Measurements from ENCODE around the gene NTRK2. TPM values are rescaled to one million over a fixed set of nuclear protein-coding genes. Genes with fewer than 3 reads are reported as not detected.
A peak's percentile ranks its signal among the peaks of the same experiment; 100 is the strongest.

Gene NTRK2
- total RNA-seq, 2 experiments from 2014 or later: 0.02 to 0.05 TPM

GRCh38 chr9:84775056-84775643 is 105.6 kb downstream of the NTRK2 start:
- DNase-seq: no peak
- Mint-ChIP-seq H3K36me3 (ENCODE audit: low read depth) (no peaks in the 10 kb centered on the region), H3K27ac (no peak overlapping the region), H3K9me3 (no peaks in the 10 kb centered on the region), H3K4me3 (no peak overlapping the region), H3K27me3 (ENCODE audit: low read depth) (no peaks in the 10 kb centered on the region), H3K4me1 (ENCODE audit: low read depth) (no peaks in the 10 kb centered on the region)
- intact Hi-C loops (cut with micrococcal nuclease): no loop called here
- CTCF ChIA-PET: no interaction called here

- CTCF ChIA-PET: no interaction called here
- DNase-seq: no peak
- Mint-ChIP-seq H3K27me3 (ENCODE audit: low read depth) (peaks cover 4% of the 10 kb centered on the region), H3K27ac (no peak overlapping the region), H3K4me1 (ENCODE audit: low read depth) (no peaks in the 10 kb centered on the region), H3K9me3 (peaks cover 2% of the 10 kb centered on the region), H3K36me3 (ENCODE audit: low read depth) (no peaks in the 10 kb centered on the region), H3K4me3 (no peak overlapping the region)
- intact Hi-C loops (cut with micrococcal nuclease): no loop called here
Measured at GRCh38 chr9:84778570-84778969, 109.0 kb downstream of the NTRK2 start.

- intact Hi-C loops (cut with micrococcal nuclease): loop anchor here (5.0 to 10.0 kb wide), 2 partner anchors 83 to 375 kb away; no protein-coding TSS in a partner anchor
- CTCF ChIA-PET: interaction anchor here (0.9 to 1.0 kb wide), 2 partner anchors 16 to 82 kb away, joined by 3 read pairs; no protein-coding TSS in a partner anchor
- Mint-ChIP-seq H3K36me3 (ENCODE audit: low read depth) (no peaks in the 10 kb centered on the region), H3K9me3 (peaks cover 2% of the 10 kb centered on the region), H3K27me3 (ENCODE audit: low read depth) (peaks cover 4% of the 10 kb centered on the region), H3K4me3 (no peak overlapping the region), H3K27ac (no peak overlapping the region), H3K4me1 (ENCODE audit: low read depth) (no peaks in the 10 kb centered on the region)
- DNase-seq: no peak
Measured at GRCh38 chr9:84779883-84780282, 110.4 kb downstream of the NTRK2 start.

DNA sequence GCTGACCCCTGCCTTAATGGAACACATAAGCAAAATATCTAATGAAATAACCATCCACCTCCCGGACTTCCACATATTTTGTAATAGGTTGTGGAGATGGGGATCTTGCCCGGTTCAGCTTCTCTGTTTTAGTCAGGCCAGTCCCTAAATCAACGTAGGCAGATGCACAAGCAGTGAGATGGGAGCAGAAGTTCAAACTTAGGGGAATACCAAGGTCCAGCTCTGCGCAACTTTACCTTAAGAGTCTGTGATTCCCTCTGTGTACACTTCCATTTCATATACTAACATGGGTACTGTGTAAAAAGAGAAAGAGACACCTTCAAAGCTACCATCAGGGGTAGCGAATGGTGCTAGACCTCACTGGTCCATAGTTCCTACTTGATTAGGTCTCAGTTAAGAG is 110.9 kb downstream of the NTRK2 start:
- Mint-ChIP-seq H3K27me3 (ENCODE audit: low read depth) (peaks cover 4% of the 10 kb centered on the region), H3K36me3 (ENCODE audit: low read depth) (no peaks in the 10 kb centered on the region), H3K4me1 (ENCODE audit: low read depth) (no peaks in the 10 kb centered on the region), H3K27ac (no peak overlapping the region), H3K4me3 (no peak overlapping the region), H3K9me3 (peaks cover 2% of the 10 kb centered on the region)
- intact Hi-C loops (cut with micrococcal nuclease): loop anchor here (5.0 to 10.0 kb wide), 2 partner anchors 83 to 376 kb away; no protein-coding TSS in a partner anchor
- no peak for DNase-seq
- CTCF ChIA-PET: interaction anchor here (0.9 to 1.0 kb wide), 3 partner anchors 9 to 83 kb away, joined by 3 read pairs; no protein-coding TSS in a partner anchor

DNA sequence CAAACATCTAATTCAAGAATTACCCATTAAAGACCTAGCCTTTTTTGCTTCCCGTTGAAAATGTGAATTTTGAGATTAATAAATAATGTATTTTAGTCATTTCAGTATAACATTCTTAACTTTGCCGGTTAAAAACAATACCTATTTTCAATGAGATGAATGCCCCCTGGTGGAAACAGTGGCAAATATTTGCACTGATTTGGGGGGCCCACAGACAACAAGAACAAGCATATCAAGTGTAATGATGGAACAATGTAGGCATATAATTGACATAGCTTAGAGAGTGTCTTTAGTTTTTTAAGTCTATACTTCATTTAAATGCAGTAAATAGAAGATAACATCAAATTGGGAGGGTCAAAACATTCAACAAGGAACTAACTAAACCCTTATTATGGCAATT is 111.9 kb downstream of the NTRK2 start:
- Mint-ChIP-seq H3K9me3 (peaks cover 2% of the 10 kb centered on the region), H3K27ac (no peak overlapping the region), H3K4me1 (ENCODE audit: low read depth) (no peaks in the 10 kb centered on the region), H3K27me3 (ENCODE audit: low read depth) (peaks cover 4% of the 10 kb centered on the region), H3K4me3 (no peak overlapping the region), H3K36me3 (ENCODE audit: low read depth) (no peaks in the 10 kb centered on the region)
- DNase-seq: peak; percentile 7
- intact Hi-C loops (cut with micrococcal nuclease): loop anchor here (5.0 to 10.0 kb wide), 2 partner anchors 84 to 377 kb away; no protein-coding TSS in a partner anchor
- CTCF ChIA-PET: interaction anchor here (0.9 to 1.1 kb wide), 2 partner anchors 113 to 333 kb away, joined by 3 to 4 read pairs; no protein-coding TSS in a partner anchor

DNA sequence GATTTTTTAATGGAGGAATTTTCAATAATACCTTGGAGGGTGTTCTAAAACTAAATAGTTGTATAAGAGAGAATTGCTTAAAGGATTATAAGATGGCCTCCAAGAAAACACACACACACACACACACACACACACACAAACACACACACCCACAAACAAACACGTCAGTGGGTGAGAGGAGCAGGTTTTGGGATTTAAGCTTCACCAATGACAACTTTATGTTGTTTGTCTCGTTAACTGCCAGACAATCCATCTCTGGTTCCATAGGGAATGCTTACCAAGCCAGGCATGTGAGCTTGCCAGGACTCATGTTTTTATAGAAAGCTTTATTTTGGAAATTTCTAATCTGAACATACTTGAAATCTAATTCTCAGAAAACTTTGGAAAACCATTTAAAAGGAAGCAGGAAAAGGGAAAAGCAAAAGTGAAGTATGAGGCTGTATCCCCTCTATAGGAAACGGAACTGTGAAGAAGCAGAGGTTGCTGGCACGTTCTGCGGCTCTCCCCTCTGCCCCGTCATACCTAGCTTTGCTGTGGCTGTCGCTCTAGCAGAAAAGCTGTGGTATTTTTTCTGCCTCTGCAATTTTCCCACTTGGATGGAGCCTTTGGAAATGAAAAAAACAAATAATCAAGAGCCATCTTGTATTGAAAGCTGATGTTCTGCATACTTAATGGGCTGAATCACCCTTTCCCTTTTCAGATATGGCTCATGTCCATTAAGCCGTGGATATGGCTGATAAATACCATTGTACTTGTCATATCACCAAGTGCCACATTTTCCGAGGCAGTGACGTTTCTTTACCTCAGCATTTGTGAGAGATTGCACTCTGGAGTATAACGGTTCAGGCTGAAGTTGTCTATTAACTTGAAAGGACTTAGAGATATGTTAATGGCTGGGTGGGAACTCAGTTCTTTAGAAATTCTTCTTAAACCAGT is 112.7 kb downstream of the NTRK2 start:
- Mint-ChIP-seq H3K36me3 (ENCODE audit: low read depth) (no peaks in the 10 kb centered on the region), H3K27ac (no peak overlapping the region), H3K4me1 (ENCODE audit: low read depth) (no peaks in the 10 kb centered on the region), H3K4me3 (no peak overlapping the region), H3K9me3 (peaks cover 2% of the 10 kb centered on the region), H3K27me3 (ENCODE audit: low read depth) (peaks cover 4% of the 10 kb centered on the region)
- intact Hi-C loops (cut with micrococcal nuclease): loop anchor here (5.0 to 10.0 kb wide), 2 partner anchors 85 to 377 kb away; no protein-coding TSS in a partner anchor
- CTCF ChIA-PET: interaction anchor here (0.9 to 1.1 kb wide), 3 partner anchors 51 to 332 kb away, joined by 3 to 4 read pairs (median 3); no protein-coding TSS in a partner anchor
- no peak for DNase-seq

GRCh38 chr9:84785792-84786547 is 116.4 kb downstream of the NTRK2 start:
- intact Hi-C loops (cut with micrococcal nuclease): loop anchor here (10.0 kb wide), 1 partner anchor 381 kb away; no protein-coding TSS in a partner anchor
- Mint-ChIP-seq H3K4me3 (no peak overlapping the region), H3K27me3 (ENCODE audit: low read depth) (peaks cover 3% of the 10 kb centered on the region), H3K4me1 (ENCODE audit: low read depth) (no peaks in the 10 kb centered on the region), H3K36me3 (ENCODE audit: low read depth) (no peaks in the 10 kb centered on the region), H3K9me3 (peaks cover 2% of the 10 kb centered on the region), H3K27ac (no peak overlapping the region)
- CTCF ChIA-PET: interaction anchor here (1.3 kb wide), 1 partner anchor 12 kb away, joined by 3 read pairs; no protein-coding TSS in a partner anchor
- no peak for DNase-seq

GRCh38 chr9:84788803-84789462 is 119.4 kb downstream of the NTRK2 start:
- CTCF ChIA-PET: interaction anchor here (0.6 to 0.8 kb wide), 3 partner anchors 8 to 498 kb away, joined by 3 read pairs; no protein-coding TSS in a partner anchor
- H3K4me1 Mint-ChIP-seq (ENCODE audit: low read depth): no peaks in the 10 kb centered on the region

GRCh38 chr9:84789463-84789830 is 119.9 kb downstream of the NTRK2 start:
- DNase-seq: no peak
- no peaks in the 10 kb centered on the region for H3K9me3 Mint-ChIP-seq
- no peaks in the 10 kb centered on the region for H3K4me1 Mint-ChIP-seq (ENCODE audit: low read depth)
- intact Hi-C loops (cut with micrococcal nuclease): loop anchor here (10.0 kb wide), 1 partner anchor 385 kb away; no protein-coding TSS in a partner anchor
- no peak overlapping the region for H3K4me3 Mint-ChIP-seq
- peaks cover 2% of the 10 kb centered on the region for H3K27me3 Mint-ChIP-seq (ENCODE audit: low read depth)
- no peaks in the 10 kb centered on the region for H3K36me3 Mint-ChIP-seq (ENCODE audit: low read depth)
- no peak overlapping the region for H3K27ac Mint-ChIP-seq
- CTCF ChIA-PET: interaction anchor here (0.6 to 0.8 kb wide), 3 partner anchors 9 to 498 kb away, joined by 3 read pairs; no protein-coding TSS in a partner anchor

More at GRCh38 chr9:84788803-84789462, 119.4 kb downstream of the NTRK2 start:
- H3K36me3 Mint-ChIP-seq (ENCODE audit: low read depth): no peaks in the 10 kb centered on the region
- H3K9me3 Mint-ChIP-seq: no peaks in the 10 kb centered on the region
- H3K4me3 Mint-ChIP-seq: no peak overlapping the region
- intact Hi-C loops (cut with micrococcal nuclease): loop anchor here (10.0 kb wide), 1 partner anchor 384 kb away; no protein-coding TSS in a partner anchor
- no peak overlapping the region for H3K27ac Mint-ChIP-seq
- peaks cover 2% of the 10 kb centered on the region for H3K27me3 Mint-ChIP-seq (ENCODE audit: low read depth)
- DNase-seq: no peak

GRCh38 chr9:84791643-84792042 is 122.1 kb downstream of the NTRK2 start:
- Mint-ChIP-seq H3K27ac (no peak overlapping the region), H3K27me3 (ENCODE audit: low read depth) (peaks cover 7% of the 10 kb centered on the region), H3K9me3 (no peaks in the 10 kb centered on the region), H3K36me3 (ENCODE audit: low read depth) (no peaks in the 10 kb centered on the region), H3K4me3 (no peak overlapping the region), H3K4me1 (ENCODE audit: low read depth) (no peaks in the 10 kb centered on the region)
- intact Hi-C loops (cut with micrococcal nuclease): no loop called here
- CTCF ChIA-PET: no interaction called here
- DNase-seq: no peak

- H3K4me1 Mint-ChIP-seq (ENCODE audit: low read depth): no peaks in the 10 kb centered on the region
- H3K27ac Mint-ChIP-seq: no peak overlapping the region
- H3K4me3 Mint-ChIP-seq: no peak overlapping the region
Measured at GRCh38 chr9:84793251-84793650, 123.7 kb downstream of the NTRK2 start.

More at GRCh38 chr9:84793251-84793650, 123.7 kb downstream of the NTRK2 start:
- H3K36me3 Mint-ChIP-seq (ENCODE audit: low read depth): no peaks in the 10 kb centered on the region
- DNase-seq: no peak
- H3K9me3 Mint-ChIP-seq: no peaks in the 10 kb centered on the region
- H3K27me3 Mint-ChIP-seq (ENCODE audit: low read depth): peaks cover 7% of the 10 kb centered on the region
- CTCF ChIA-PET: no interaction called here
- intact Hi-C loops (cut with micrococcal nuclease): no loop called here
